ENCODE results near the gene NUAK1.

The NUAK1 gene

GRCh38 chr12:106109168-106109910 is 29.4 kb downstream of the NUAK1 start:
- no peak for DNase-seq

- no peak for DNase-seq
Observed at GRCh38 chr12:106108185-106108835, 30.4 kb downstream of the NUAK1 start.

- DNase-seq, result no peak
Observed at GRCh38 chr12:106107566-106107965, 31.2 kb downstream of the NUAK1 start.

DNA sequence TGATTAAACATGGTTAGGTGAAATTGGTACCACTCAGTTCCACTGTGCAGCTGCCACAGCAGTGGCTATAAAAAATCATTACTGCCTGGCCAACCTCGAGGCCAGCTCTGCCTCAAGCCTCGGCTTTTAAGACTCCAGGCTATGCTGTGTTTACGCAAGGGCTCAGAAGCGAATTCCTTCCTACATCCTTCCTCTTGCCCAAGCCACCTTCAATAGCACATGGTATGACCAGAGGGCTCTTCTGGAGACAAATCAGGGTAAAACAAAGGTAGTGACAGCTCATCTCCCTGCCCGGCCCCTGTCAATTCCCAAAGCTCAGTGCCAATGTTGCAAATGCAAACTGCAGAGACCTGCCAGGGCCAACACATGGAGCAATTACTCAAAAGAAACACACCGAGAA is 31.9 kb downstream of the NUAK1 start:
- DNase-seq, result no peak

DNA sequence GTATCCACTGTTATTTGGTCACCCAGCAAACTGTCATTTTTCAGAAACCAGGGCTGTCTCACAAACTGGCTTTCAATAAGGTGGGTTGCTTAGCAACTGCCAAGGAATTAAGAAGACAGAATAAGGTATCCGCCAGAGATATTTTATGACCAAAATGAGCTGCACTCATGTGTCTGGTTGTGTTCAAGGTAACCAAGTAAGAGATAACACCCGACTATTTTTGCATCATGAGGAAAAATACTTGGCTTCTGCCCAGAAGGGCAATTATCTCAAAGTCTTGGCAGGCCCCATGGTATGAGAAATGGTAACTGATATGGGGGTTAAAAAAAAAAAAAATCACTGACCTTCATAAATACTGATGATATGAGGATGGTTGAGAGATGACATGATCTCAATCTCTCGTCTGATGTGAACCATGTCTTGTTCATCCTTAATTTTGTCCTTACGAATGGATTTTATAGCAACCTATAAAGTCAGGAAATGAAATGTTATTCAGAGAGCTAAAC is 32.6 kb downstream of the NUAK1 start:
- DNase-seq, result no peak

GRCh38 chr12:106101803-106102202 is 37.0 kb downstream of the NUAK1 start:
- no peak for DNase-seq

DNA sequence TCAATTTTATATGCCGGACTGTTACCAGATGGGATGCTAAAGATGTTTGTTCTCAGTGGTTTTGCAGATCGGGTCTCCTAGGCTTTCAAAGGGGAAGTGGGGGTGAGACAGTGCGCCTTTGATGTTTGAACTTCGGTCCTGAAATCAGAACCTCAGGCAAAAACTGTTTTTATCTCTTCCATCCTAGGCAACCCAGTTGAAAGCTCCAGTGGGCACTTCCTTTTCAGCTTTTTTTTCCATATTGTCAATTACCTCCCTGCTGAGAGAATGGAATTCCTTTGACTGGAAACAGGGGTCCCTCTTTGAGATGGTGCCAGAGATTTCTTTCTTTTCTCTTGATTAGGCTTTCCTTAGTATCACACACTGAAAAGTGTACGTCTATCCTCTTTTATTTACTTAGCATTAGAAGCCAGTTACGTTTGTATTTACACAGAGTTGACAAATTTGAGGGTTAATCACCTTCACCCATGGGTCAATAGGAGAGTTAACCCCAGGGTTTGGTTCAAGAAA is 40.0 kb downstream of the NUAK1 start:
- no peak for DNase-seq

GRCh38 chr12:106097011-106097410 is 41.7 kb downstream of the NUAK1 start:
- no peak for DNase-seq

- DNase-seq, result no peak
Observed at GRCh38 chr12:106096376-106096775, 42.4 kb downstream of the NUAK1 start.

DNA sequence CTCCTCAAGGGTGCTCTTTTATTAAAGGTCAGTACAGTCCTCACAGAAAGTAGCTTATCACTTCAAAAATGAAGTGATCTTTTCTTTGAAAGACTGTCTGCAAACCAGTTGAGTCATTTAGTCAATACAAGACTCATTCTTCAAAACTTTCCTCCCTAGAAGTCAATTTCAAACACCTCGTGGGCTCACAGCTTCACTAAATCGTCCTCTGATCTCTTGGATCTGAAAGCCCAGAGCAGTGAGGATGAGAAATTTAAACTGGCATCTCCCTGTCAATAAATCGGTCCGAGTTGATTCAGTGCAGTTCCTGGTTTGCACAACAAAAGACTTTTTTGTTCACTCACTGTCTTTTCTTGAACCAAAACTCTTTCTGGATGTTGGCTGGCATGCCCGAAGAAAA is 44.5 kb downstream of the NUAK1 start:
- no peak for DNase-seq

DNA sequence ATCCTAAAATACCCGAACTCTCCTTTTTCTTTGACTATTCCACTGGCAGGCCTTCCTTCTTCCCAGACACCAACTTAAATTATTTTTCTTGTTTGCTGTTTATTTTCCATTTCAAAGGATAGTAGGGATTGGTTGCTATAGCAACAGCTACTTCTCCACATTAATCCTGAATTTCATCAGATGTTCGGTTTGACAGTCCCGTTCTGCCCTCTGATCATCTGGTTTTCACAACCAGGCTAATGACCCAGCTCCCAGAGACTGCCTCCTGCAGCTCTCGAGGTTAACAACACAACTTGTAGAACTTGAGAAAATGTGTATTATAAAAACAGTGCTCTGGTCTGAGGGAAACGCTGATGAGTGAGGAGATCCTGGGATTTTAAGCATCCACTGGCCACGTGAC is 45.5 kb downstream of the NUAK1 start:
- DNase-seq, result no peak

DNA sequence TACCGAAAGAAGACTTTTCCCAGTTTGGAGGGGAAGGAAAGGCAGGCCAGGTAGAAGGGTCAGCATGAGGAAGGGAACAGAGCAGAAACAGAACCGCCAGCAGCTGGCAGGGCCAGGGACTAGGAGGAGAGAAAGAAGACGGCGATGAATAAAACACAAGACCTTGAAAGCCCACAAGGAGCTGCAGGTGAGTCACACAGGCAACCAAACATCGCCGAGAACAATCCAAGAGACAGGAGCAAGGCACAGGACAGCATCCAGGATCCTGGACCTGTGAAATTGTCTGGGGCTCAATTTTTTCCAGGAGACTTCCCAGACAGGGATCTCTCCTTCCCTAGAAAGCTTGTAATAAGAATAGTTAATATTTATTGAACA is 47.3 kb downstream of the NUAK1 start:
- DNase-seq, result no peak

GRCh38 chr12:106090591-106091445 is 47.9 kb downstream of the NUAK1 start:
- no peak for DNase-seq

GRCh38 chr12:106089935-106090334 is 48.8 kb downstream of the NUAK1 start:
- DNase-seq, result no peak

DNA sequence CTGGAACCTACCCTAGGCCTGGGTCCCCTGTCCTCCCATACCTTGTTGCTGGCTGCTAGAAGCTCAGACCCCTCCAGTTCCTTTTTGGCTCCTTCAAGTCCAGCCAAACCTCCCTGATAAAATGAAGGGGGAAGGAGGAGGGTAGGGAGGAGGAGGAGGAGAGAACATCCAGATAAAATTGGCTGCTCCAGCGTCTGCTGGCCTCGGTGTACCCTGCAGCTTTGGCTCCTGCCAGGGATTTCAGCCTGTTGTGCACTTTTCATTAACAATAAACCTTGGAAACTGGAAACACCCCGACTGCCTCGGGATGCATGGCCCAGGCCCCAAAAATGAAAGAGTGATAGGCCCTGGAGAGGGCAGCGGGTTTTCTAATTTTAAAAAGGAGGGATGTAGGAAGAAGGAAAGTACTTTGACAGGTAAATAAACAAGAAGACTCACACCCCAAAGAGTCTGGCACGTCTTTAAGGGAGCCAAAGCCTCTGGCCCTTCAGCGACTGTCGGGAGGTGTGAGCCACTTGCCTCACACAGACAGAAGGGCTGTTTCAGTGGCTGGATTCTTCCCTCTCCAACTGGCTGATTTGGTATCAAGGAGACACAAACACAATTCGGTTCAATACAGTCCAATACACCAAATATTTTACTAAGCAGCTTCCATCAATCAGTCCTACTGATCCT is 49.8 kb downstream of the NUAK1 start:
- no peak for DNase-seq

DNA sequence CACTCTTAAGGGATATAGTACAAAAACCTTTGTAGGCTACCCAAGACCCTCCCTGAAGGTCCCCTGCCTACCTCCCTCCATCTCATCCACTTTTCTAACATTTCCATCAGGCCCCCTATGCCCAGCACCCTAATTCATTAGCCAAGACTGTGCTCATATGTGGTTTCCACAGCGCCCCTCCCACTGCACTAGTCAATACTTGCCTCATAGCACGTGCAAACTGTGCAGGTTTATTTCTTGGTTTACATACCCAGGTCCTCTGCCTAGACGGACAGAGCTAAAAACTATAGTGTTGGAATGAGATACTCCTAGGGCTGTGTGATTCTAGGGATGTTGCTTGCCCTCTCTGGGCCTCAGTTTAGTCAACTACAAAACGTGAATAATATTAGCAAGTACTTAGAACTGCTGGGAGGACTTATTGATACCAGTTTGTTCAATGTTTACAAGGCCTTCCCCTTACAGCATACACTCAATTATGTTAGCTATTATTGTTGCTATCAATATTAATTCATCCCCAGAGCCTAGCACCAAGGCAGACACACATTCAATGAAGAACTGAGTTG is 50.4 kb downstream of the NUAK1 start:
- no peak for DNase-seq

- DNase-seq, result no peak
Observed at GRCh38 chr12:106086696-106087095, 52.1 kb downstream of the NUAK1 start.

DNA sequence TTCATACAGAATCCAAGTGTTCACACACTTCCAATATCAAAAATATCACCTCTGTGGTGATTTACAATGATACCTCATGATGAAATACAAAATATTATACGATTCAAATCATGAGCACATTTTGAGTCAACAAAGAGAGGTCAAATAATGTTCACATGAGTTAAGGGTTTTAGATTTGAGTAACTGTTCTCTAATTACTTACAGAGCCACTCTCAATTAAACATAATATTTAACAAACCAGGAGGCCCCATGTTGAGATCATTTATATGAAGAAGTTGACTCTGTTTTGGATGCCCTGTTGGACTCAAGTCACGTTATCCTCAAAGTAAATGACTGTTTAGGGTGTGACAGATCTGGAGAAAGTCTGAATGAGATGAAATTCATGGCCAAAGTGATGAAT is 53.5 kb downstream of the NUAK1 start:
- no peak for DNase-seq

DNA sequence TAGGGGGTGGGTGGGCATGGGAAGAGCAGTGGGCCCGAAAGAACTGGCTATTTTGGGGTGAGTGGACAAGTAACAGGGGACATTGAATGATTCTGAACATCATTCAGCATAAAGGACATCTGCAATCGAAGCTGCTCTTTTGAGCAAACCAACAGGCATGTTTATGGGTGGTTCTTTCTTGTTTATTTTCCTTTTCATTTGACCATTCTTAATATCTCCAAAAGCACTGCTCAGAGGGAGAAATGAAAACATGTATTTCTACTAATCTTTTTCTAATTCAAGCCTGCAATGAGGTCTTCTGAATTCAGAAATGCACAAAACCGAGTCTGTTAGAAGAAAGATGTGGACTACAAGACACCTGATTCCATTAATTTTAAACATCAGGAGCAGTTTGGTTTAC is 54.0 kb downstream of the NUAK1 start:
- DNase-seq, result no peak

GRCh38 chr12:106084014-106084671 is 54.6 kb downstream of the NUAK1 start:
- no peak for DNase-seq

GRCh38 chr12:106082216-106083175 is 56.3 kb downstream of the NUAK1 start:
- DNase-seq, result no peak

Data from activated CD4-positive, alpha-beta T cell treated with anti-CD3 and anti-CD28 coated beads for 1 hour (primary cell).